Activated T-helper 2 cell treated with anti-CD3 and anti-CD28 coated beads, Interferon-gamma antibody, Interleukin-2, Interleukin-4, amounts not matched to agents 10 μg/mL and 5 μg/mL and 100 μg/mL, durations not matched to agents 14 hours and 24 hours and 36 hours (primary cell): ENCODE results near the gene CLRN2. TPM values are rescaled to one million over a fixed set of nuclear protein-coding genes. Genes with fewer than 3 reads are reported as not detected.

ENCODE experiments used
- DNase-seq: peaks from one replicate; pipeline ENCODE4 v3.0.0; 2021; ENCODE audit warnings: low spot score
- H3K27ac Mint-ChIP-seq: one replicate; pipeline ENCODE4 v1.8.0; 2021; ENCODE audit warnings: mixed read lengths
- H3K27me3 Mint-ChIP-seq: one replicate; pipeline ENCODE4 v1.8.0; 2021; ENCODE audit warnings: low read depth, mixed read lengths
- H3K36me3 Mint-ChIP-seq: one replicate; pipeline ENCODE4 v1.8.0; 2021; ENCODE audit warnings: low read depth, mixed read lengths
- H3K4me1 Mint-ChIP-seq: one replicate; pipeline ENCODE4 v1.8.0; 2021; ENCODE audit warnings: low read depth, mixed read lengths
- H3K4me3 Mint-ChIP-seq: one replicate; pipeline ENCODE4 v1.8.0; 2021; ENCODE audit warnings: low read depth, mild to moderate bottlenecking, moderate library complexity, mixed read lengths
- H3K9me3 Mint-ChIP-seq: one replicate; pipeline ENCODE4 v1.8.0; 2021; ENCODE audit warnings: mixed read lengths
- intact Hi-C: fragments of 100-400 bp; cut with micrococcal nuclease; formaldehyde crosslinking; loops from one replicate; pipeline ENCODE4 v1.15.1; 2023
- total RNA-seq: library from RNA; stranded (reverse); gene quantifications from 2 replicates; pipeline ENCODE4 v1.2.3, GENCODE V29; 2022

Gene CLRN2
- total RNA-seq, 1 donor from 2014 or later, result not detected

DNA sequence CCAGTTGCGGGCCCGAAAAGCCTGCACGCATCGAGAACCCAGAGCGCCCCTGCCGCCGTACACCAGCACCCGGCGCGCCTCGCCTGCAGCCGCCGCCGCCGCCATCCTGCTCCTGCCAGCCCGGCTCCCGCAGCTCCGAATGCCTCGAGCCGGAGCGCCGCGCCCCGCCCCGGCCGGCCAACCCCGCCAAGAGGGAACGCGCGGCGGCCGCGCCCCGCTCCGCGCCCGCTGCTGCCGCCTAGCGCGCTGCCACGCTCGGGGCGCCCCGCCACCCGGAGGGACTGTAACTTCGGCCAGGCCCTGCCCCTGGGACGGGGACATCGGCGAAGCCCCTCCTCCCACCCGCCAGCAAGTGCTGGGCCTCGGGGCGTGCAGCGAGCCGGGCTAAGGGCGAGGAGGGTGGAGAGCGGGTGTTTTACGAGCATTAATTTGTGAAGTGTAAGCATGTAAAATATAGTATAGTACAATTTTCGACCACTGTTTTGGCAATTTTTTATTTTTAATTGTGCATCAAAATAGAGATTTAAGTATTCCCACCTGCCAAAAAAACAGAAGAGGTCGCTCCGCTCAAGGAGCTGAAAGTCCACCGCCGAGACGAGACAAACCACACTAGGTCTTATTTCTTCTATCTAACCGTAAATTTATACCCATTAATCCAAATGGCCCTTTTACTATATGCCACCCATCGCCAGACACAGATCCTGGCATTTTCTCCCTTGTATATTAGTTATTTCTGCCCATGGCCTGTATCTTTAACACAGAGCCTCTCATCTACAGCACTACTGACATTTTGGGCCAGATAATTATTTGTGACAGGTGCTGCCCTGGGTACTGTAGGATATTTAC lies 2.8 kb upstream of the CLRN2 start, which contains the start of gene QDPR:
Gene QDPR, minus strand, starts transcription at position 141 of the 846 bp plus-strand sequence. Its CDS starts 36 bp downstream, at position 105.
- H3K27ac Mint-ChIP-seq, result peak within 1 kb of the TSS; percentile 84
- peaks cover 14% of the 10 kb centered on the region for H3K27me3 Mint-ChIP-seq
- peak; percentile 70 for DNase-seq
- intact Hi-C loops, result loop anchor here (1.0 to 5.0 kb wide), 3 partner anchors 65 to 300 kb away; partner anchors contain the start of genes DCAF16, LAP3, MED28 and NCAPG
- peaks cover 22% of the 10 kb centered on the region for H3K4me1 Mint-ChIP-seq
- H3K36me3 Mint-ChIP-seq, result peaks cover 20% of the 10 kb centered on the region
- no peaks in the 10 kb centered on the region for H3K9me3 Mint-ChIP-seq
- H3K4me3 Mint-ChIP-seq, result peak within 1 kb of the TSS; percentile 99

DNA sequence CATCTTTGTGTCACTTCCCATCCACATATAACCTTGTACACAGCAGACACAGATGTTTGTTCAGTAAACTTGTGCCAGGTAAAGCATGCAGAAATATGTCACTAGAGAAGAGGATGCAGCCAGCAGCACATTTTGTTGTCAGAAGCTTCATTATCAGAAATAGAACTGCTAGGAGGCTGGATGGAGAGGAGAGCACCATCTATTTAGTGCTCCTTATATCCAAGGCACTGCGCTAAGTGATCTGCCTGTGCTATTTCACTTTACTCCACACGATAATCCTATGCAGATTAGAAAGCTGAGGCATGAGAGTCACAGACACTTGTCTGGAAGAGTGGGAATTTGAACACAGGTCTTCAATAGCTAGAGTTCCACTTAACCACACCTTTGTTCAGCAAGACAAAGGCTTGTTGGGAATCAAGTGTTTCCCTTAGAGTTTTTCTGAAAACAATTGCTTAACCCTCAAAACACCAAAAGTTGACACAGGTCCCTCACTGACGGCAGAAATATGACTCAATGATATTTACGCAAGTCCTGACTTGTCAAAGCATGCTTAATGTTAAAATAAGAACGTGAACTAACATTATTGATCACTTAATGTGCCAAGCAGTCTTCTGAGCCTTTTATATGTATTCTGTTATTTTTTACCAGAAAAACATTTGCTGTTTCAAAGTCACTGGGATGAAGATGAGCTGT lies 1.8 kb upstream of the CLRN2 start:
- no peak for DNase-seq
- Mint-ChIP-seq H3K4me3 (peak overlapping the region; percentile 80), H3K9me3 (no peaks in the 10 kb centered on the region), H3K36me3 (peaks cover 16% of the 10 kb centered on the region), H3K27me3 (peaks cover 15% of the 10 kb centered on the region), H3K27ac (no peak overlapping the region), H3K4me1 (peaks cover 22% of the 10 kb centered on the region)
- intact Hi-C loops, result loop anchor here (1.0 to 5.0 kb wide), 3 partner anchors 64 to 299 kb away; partner anchors contain the start of genes DCAF16, LAP3, MED28 and NCAPG

GRCh38 chr4:17515445-17516407 lies 761 bp downstream of the CLRN2 start:
- Mint-ChIP-seq H3K27ac (no peak overlapping the region), H3K4me3 (no peak overlapping the region), H3K9me3 (no peaks in the 10 kb centered on the region), H3K27me3 (peaks cover 27% of the 10 kb centered on the region), H3K4me1 (peaks cover 13% of the 10 kb centered on the region), H3K36me3 (peaks cover 4% of the 10 kb centered on the region)
- intact Hi-C loops, result no loop called here
- DNase-seq, result no peak

- H3K9me3 Mint-ChIP-seq, result no peaks in the 10 kb centered on the region
- no peak for DNase-seq
- H3K4me3 Mint-ChIP-seq, result no peak overlapping the region
- H3K27me3 Mint-ChIP-seq, result peaks cover 27% of the 10 kb centered on the region
- H3K36me3 Mint-ChIP-seq, result no peaks in the 10 kb centered on the region
- H3K4me1 Mint-ChIP-seq, result peaks cover 10% of the 10 kb centered on the region
- intact Hi-C loops, result no loop called here
- no peak overlapping the region for H3K27ac Mint-ChIP-seq
Measured at GRCh38 chr4:17516980-17517379, 2.0 kb downstream of the CLRN2 start.

DNA sequence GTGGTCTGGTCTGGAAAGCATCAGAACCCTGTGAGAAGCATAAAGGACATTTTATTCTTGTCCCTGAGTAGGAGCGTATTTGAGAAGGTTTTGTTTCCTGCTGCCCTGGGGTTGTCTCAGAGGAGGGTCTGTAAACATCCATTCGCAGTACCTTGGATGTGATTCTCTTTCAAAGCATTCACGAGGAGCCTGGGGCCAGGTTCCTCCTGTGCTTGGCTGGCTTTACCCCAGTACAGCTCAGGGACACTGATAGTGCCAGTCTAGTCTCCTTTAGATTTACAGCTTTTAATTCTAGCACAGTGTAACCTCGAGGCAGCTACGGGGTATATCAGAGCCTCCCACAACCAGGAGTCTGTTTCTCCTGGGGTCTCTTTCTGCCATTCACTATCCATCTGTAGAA lies 2.7 kb downstream of the CLRN2 start:
- no peaks in the 10 kb centered on the region for H3K36me3 Mint-ChIP-seq
- intact Hi-C loops, result no loop called here
- peaks cover 6% of the 10 kb centered on the region for H3K4me1 Mint-ChIP-seq
- peaks cover 27% of the 10 kb centered on the region for H3K27me3 Mint-ChIP-seq
- no peak for DNase-seq
- no peak overlapping the region for H3K27ac Mint-ChIP-seq
- no peaks in the 10 kb centered on the region for H3K9me3 Mint-ChIP-seq
- no peak overlapping the region for H3K4me3 Mint-ChIP-seq

DNA sequence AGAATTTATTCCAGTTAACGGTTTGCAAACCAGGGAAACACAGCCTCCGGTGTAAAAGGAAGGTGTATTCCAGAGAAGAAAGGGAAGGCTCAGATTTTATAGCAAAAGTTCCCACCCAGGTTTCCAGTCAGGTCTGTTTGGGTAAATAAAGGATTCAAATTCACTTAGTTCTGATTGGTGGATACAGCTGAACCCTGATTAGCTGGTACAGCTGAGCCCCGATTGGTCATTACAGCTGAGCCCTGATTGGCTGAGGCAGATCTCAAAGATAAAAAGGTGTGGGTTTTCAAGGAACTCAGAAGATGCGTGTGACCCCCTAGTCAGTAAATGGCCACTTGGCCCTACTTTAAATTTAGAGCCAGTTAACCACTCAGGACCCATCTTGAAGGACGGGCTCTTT lies 6.6 kb downstream of the CLRN2 start:
- no peaks in the 10 kb centered on the region for H3K4me1 Mint-ChIP-seq
- no peak for DNase-seq
- intact Hi-C loops, result no loop called here
- H3K9me3 Mint-ChIP-seq, result no peaks in the 10 kb centered on the region
- H3K4me3 Mint-ChIP-seq, result no peak overlapping the region
- H3K27me3 Mint-ChIP-seq, result peaks cover 22% of the 10 kb centered on the region
- no peaks in the 10 kb centered on the region for H3K36me3 Mint-ChIP-seq
- H3K27ac Mint-ChIP-seq, result no peak overlapping the region

- Mint-ChIP-seq H3K4me3 (no peak overlapping the region), H3K36me3 (no peaks in the 10 kb centered on the region), H3K27ac (no peak overlapping the region), H3K9me3 (no peaks in the 10 kb centered on the region), H3K4me1 (no peaks in the 10 kb centered on the region), H3K27me3 (peaks cover 16% of the 10 kb centered on the region)
- intact Hi-C loops, result no loop called here
- DNase-seq, result no peak
Measured at GRCh38 chr4:17523662-17524061, 8.7 kb downstream of the CLRN2 start.

- H3K36me3 Mint-ChIP-seq, result no peaks in the 10 kb centered on the region
- no peaks in the 10 kb centered on the region for H3K4me1 Mint-ChIP-seq
- no peaks in the 10 kb centered on the region for H3K9me3 Mint-ChIP-seq
- no peak for DNase-seq
- H3K4me3 Mint-ChIP-seq, result no peak overlapping the region
- no peak overlapping the region for H3K27ac Mint-ChIP-seq
- peaks cover 4% of the 10 kb centered on the region for H3K27me3 Mint-ChIP-seq
- intact Hi-C loops, result no loop called here
Measured at GRCh38 chr4:17526695-17527477, 11.9 kb downstream of the CLRN2 start.

DNA sequence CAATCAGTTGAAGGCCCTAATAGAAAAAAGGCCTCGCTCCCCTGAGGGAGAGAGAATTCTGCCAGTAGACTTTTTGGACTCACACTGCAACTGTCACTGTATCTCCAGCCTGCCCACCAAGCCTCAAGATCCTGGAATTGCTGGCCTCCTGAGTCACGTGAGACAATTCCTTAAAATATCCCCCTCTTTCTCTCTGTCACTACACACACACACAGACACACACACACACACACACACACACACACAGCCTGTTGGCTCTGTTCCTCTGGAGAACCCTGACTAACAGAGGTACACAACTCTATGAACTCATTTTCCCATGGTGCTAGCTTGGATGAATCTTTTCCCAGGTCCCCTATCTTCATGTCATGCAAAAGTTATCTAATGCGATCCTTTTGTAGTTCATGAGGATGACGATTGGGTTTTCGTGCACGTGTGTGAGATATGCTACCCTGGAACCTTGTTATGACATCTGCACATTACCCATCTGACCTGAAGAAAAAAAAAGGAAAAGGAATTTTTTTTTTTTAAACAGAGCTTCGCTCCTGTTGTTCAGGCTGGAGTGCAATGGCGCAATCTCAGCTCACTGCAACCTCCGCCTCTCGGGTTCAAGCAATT lies 13.7 kb downstream of the CLRN2 start:
- Mint-ChIP-seq H3K4me3 (no peak overlapping the region), H3K27ac (no peak overlapping the region), H3K9me3 (no peaks in the 10 kb centered on the region), H3K27me3 (peaks cover 2% of the 10 kb centered on the region), H3K4me1 (no peaks in the 10 kb centered on the region), H3K36me3 (no peaks in the 10 kb centered on the region)
- intact Hi-C loops, result no loop called here
- DNase-seq, result no peak

DNA sequence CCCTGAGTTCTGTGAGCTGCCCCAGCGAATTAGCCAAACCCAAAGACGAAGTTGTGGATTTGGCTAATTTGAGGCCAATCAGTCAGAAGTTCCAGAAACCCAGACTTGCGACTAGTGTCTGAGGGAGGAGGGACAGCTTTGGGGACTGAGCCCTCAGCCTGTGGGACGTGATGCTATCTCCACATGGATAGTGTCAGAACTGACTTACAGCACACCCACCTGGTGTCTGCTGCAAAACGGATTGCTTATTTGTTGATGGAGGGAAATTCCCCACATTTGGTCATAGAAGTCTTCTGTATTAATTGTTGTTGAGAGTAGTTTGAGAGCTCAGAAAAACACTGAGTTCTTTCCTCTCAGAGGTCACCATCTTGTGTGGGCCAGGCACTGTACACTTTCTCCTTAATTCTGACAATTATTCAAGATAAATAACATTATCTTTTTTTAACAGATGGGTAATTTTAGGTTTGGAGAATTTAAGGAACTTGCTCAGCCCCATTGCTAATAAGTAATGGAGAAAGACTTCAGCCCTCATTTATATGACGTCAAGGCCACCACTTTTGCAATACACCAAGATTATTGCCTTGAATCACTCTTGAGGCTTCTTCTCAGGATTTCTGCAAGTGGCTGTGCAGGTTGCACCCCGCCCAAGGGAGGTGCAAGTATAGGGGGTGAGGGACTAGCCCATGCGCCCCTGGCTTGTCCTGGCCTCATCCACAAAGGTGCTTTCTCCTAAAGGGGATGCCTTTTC lies 16.7 kb downstream of the CLRN2 start:
- H3K9me3 Mint-ChIP-seq, result no peaks in the 10 kb centered on the region
- no peak for DNase-seq
- intact Hi-C loops, result no loop called here
- H3K4me1 Mint-ChIP-seq, result no peaks in the 10 kb centered on the region
- no peaks in the 10 kb centered on the region for H3K27me3 Mint-ChIP-seq
- H3K36me3 Mint-ChIP-seq, result no peaks in the 10 kb centered on the region
- H3K4me3 Mint-ChIP-seq, result no peak overlapping the region
- no peak overlapping the region for H3K27ac Mint-ChIP-seq

GRCh38 chr4:17534705-17535104 lies 19.7 kb downstream of the CLRN2 start:
- H3K4me1 Mint-ChIP-seq, result no peaks in the 10 kb centered on the region
- intact Hi-C loops, result no loop called here
- no peaks in the 10 kb centered on the region for H3K36me3 Mint-ChIP-seq
- no peak for DNase-seq
- no peaks in the 10 kb centered on the region for H3K9me3 Mint-ChIP-seq
- H3K27ac Mint-ChIP-seq, result no peak overlapping the region
- no peaks in the 10 kb centered on the region for H3K27me3 Mint-ChIP-seq
- H3K4me3 Mint-ChIP-seq, result no peak overlapping the region
